Stimulated activated CD4-positive, alpha-beta T cell treated with anti-CD3 and anti-CD28 coated beads, Interleukin-1b, Interleukin-23, amount 100 ng/mL, for 4 hours (primary cell): ENCODE data around the gene STRAP.
"Not testable (repeated sequence)": the region's sequence is repeated elsewhere in the genome, so short reads cannot be mapped to it uniquely, and the experiment has no call there.

ENCODE experiments used
- DNase-seq, 2 donors: peaks; one replicate each; pipeline ENCODE4 v3.0.0-alpha.2; 2020; ENCODE audit warnings: low read depth in 2 of 2

The STRAP gene

DNA sequence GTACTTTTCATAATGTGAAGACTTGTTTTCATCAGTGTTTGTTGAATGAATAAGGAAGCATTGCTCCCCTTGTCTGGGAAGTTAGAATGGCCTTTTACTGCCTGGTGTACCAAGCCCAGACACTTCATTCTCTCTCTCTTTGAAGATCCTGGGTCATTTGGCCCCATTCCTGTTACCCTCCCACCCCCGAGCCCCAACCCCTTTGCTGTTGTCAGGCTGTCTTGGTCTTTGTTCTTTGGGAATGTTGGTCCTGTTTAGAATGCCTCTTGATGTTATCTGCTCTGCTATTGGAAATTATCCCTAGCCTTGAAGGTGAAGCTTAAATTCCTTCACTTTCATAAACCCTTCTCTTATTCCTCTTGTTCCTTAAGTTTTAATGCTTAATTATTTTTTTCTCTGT lies 42.8 kb downstream of the STRAP start:
- DNase-seq: no peak

DNA sequence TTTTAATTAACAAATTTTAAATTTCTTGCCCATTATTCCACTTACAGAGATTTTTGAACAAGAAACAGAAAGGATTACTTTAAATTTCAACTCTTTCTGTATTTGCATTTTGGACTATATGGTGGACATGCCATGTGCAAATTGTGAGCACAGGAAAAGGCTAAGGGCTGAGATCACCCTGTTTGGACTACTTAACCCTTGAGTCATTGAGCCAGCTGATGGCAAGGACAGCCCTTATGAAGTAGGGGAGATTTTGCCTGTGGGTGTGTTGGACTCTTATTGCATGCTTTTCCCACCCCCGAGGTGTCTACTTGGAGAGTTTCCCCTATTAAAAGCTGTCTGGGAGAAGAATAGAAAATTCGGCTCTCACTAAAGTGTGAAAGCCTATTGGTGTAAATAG lies 46.2 kb downstream of the STRAP start:
- no peak for DNase-seq

DNA sequence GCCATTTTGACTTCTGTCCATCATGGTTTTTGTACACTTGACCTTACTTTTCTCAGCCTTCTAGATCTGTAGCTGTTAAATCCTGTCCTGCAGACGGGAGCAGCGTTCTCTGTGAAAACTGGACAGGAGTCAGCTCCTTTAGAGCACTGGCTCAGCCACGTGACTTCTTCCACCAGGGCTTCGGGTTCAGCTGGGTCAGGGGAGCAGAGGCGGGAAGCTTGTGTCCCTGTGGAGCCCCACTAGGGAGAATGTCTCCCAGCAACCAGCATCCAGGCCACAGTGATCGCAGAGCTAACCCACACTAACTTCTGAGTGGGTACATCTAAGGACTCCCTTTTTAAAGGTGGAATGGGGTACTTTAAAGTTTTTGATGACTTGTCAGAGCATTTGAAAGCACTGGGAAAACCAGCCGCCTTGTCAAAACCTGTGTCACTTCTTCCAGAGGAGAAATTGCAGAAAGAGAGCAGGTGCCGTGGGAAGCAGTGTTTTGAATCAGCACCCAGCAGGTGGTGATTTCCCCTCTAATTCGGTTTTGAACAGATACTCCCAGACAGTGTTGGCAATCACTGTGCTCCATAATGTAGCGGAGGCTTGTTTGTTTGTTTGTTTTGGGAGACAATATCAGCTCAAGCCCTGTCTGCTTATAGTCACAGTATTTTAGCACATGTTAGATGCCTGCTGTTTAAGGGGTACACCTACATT lies 46.8 kb downstream of the STRAP start:
- no peak for DNase-seq

DNA sequence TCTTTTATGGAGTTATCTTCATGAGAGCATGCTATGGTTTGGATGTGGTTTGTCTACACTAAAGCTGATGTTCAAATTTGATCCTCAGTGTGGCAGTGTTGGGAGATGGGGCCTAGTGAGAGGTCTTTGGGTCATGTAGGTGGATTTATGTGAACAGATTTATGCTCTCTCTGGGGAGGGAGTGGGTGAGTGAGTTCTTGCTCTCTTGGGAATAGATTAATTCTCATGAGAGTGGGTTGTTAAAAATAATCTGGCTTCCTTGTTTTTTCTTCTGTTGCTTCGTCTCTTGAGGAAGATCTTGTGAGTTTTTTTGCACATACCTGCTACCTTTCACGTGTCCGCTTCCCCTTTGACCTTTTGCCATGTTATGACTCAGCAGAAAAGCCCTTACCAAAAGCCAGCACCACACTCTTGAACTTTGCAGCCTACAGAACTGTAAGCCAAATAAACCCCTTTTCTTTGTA lies 49.4 kb downstream of the STRAP start:
- no peak for DNase-seq

DNA sequence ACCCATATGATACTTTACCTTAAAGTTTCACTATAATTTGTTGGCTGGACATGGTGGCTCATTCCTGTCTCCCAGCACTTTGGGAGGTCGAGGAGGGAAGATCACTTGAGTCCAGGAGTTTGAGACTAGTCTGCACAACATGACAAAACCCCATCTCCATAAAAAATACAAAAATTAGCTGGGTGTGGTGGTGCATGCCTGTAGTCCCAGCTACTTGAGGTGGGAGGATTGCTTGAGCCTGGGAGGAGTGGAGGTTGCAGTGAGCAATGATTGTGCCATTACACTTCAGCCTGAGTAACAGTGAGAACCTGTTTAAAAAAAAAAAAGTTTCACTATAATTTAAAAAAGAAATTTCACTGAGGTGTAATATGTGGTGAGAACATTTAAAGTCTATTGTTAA lies 50.1 kb downstream of the STRAP start:
- no peak for DNase-seq

DNA sequence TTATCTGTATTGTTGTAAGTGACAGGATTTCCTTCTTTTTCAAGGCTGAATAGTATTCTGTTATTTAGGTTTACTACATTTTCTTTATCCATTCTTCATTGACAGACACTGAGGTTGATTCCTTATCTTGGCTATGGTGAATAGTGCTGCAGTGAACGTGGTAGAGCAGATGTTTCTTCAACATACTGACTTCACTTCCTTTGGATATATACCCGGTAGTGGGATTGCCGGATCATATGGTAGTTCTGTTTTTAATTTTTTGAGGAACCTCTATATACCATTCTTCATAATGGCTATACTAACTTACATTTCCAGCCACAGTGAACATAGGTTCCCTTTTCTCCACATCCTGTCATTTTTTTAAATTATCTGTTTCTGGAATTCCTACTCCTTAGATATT lies 50.8 kb downstream of the STRAP start:
- no peak for DNase-seq

DNA sequence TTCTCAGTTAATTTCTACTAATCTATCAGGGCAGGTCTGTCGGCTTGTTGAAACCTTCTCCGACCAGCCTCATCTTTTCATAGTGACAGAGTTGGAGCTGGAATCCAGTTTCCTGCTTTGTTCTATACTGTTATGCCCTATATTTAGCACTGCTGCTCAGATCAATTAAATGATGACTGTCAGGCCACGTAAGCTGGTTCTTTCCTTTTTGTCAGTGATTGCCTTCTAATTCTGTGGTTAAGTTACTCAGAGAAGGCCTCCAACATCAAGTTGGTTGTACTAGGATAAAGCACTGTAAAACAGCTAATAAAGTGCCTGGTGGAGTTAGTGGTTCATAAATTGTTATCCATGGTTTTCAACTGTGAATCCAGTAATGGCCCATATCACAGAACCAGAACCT lies 51.6 kb downstream of the STRAP start:
- no peak for DNase-seq

DNA sequence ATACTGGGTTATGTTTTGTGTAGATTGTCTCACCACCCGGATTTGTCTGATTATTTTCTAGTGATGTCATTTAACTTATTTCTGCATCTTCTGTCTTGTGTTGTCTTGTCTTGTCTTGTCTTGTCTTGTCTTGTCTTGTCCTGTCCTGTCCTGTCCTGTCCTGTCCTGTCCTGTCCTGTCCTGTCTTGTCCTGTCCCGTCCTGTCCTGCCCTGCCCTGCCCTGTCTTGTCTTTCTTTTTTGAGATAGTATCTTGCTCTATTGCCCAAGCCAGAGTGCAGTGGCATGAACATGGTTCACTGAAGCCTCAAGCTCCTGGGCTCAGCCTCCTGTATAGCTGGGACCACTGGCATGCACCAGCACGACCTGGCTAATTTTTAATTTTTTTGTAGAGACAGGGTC lies 54.6 kb downstream of the STRAP start:
- DNase-seq: no peak

DNA sequence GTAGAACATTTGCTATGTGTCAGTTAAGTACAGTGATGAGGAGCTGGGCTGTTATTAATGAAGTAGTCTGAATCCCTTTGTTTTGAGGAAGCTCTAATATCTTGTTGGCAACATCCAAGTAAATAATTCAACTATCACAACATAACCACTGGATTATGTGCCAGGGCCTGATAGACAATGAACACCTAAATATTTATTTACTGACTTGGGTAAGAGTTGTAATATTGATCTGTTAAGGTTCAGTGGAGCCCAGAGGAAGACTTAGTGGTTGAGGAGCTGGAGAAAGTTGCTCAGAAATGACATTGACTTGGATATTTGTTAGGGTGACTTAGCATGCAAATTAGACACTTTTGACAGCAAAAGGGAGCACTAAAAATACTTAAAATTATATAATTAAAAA lies 55.7 kb downstream of the STRAP start:
- no peak for DNase-seq

DNA sequence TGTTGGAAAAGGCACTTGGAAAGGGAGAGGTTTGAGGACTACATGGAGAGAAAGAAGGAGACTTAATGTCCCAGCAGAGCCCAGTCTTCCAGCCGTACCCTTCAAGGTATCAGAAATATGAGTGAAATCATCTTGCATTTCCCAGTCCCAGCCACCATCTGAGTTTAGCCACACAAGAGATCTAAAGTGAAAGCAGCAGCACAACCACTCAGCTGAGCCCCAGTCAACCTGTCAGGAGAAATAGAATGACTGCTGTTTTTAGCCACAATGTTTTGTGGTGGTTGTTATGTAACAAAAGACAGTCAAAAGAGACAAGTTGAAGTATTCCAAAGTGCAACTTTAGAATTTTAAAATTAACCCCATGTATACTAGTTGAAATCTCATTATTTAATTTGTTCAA lies 56.9 kb downstream of the STRAP start:
- no peak for DNase-seq

DNA sequence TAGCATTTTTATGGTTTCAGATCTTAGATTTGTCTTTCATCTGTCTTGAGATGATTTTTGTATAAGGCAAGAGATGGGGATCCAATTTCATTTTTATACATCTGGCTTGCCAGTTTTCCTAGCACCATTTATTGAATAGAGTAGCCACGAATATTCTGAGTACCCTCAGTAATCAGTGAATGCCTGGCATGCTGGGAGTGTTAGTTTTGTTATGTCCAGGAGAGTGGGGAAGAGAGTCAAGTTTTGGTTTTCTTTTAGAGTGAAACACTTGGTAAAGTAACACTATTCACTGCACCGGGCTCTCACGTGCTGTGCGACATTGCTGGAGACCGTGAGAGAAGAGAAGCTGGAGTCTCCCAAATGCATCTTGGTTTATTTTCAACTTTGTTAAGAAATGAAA lies 60.3 kb downstream of the STRAP start:
- DNase-seq: no peak

DNA sequence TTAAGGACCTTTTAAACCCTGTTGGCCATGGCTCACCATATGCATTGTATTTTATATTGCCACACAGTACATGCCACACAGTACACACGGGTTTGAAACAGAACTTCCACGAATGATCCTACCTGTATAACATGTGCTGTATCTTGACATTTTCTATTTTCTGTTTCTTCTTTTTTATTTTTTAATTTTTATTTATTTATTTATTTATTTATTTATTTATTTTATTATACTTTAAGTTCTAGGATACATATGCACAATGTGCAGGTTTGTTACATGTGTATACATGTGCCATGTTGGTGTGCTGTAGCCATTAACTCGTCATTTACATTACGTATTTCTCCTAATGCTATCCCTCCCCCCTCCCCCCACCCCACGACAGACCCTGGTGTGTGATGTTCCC lies 61.3 kb downstream of the STRAP start:
- not testable (repeated sequence) for DNase-seq

DNA sequence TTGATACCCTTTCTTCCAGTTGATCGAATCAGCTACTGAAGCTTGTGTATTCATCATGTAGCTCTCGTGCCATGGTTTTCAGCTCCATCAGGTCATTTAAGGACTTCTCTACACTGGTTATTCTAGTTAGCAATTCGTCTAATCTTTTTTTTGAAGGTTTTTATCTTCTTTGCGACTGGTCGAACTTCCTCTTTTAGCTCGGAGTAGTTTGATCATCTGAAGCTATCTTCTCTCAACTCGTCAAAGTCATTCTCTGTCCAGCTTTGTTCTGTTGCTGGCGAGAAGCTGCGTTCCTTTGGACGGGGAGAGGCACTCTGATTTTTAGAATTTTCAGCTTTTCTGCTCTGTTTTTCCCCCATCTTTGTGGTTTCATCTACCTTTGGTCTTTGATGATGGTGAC lies 66.3 kb downstream of the STRAP start:
- not testable (repeated sequence) for DNase-seq
